Testis (tissue), 2 donors: Measurements from ENCODE around the gene NDRG2.

Experiments used
- POLR2A ChIP-seq: fragments of 450-650 bp; IDR thresholded peaks from one replicate; pipeline ENCODE4 v1.6.1; 2017; ENCODE audit warnings: antibody characterized with exemption, mild to moderate bottlenecking, moderate library complexity
- TF ChIP-seq, protein P1 (sequence below), 3 experiments: fragments of 450-650 bp in 2 of 3; fragments of 200-600 bp in 1 of 3; sonication (generic) in 1 of 3; IDR thresholded peaks; one replicate each; pipeline ENCODE4 v1.5.1; 2016 to 2019; ENCODE audit warnings: antibody characterized with exemption in 3 of 3, mild to moderate bottlenecking in 2 of 3, moderate library complexity in 1 of 3

DNA sequence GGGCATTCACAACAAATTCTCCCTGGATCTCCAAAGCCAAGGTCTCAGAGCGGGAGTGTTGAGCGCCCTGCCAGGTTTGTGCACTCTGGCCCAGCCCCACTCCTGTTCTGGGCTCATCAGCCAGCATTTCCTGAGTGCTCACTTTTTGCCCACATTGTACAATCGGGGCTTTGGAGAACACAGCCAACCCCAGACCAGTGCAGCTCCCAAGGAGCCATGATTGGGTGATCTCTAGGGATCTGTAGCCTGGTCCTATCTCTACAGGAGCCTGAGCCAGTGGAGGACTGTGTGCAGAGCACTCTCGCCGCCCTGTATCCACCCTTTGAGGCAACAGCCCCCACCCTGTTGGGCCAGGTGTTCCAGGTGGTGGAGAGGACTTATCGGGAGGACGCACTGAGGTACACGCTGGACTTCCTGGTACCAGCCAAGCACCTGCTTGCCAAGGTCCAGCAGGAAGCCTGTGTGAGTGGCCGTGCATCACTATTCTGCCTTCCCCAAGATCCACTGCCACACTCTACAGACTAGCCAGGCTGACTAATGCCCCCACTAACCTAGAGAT lies 48.0 kb upstream of the NDRG2 start:
- TF ChIP-seq, protein P1, sequence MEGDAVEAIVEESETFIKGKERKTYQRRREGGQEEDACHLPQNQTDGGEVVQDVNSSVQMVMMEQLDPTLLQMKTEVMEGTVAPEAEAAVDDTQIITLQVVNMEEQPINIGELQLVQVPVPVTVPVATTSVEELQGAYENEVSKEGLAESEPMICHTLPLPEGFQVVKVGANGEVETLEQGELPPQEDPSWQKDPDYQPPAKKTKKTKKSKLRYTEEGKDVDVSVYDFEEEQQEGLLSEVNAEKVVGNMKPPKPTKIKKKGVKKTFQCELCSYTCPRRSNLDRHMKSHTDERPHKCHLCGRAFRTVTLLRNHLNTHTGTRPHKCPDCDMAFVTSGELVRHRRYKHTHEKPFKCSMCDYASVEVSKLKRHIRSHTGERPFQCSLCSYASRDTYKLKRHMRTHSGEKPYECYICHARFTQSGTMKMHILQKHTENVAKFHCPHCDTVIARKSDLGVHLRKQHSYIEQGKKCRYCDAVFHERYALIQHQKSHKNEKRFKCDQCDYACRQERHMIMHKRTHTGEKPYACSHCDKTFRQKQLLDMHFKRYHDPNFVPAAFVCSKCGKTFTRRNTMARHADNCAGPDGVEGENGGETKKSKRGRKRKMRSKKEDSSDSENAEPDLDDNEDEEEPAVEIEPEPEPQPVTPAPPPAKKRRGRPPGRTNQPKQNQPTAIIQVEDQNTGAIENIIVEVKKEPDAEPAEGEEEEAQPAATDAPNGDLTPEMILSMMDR (IDR thresholded peaks at IDR 0.05): no peak
- no peak for TF ChIP-seq POLR2A
